ENCODE results near the gene SYT9.

Gene SYT9

DNA sequence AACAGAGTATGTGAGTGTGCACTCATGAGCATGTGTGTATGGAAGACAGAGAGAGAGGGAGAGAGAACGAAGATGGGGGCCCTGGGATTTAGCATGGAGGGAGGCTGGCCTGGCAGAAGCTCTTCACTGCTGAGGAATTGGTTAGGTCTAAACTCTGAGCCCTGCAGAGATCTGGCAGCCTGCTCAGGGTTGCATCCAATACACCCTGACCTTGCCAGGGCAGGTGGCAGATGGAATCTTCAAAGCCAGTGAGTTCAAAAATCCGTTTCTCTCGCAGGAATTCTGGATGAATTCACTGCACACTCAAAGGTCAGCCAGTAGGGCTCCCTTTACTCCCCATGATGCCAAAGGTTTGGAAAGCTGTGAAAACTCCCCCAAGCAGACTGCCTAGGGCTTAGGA lies 172.2 kb downstream of the SYT9 start:
- DNase-seq (ENCODE audit: low spot score) = no peak

DNA sequence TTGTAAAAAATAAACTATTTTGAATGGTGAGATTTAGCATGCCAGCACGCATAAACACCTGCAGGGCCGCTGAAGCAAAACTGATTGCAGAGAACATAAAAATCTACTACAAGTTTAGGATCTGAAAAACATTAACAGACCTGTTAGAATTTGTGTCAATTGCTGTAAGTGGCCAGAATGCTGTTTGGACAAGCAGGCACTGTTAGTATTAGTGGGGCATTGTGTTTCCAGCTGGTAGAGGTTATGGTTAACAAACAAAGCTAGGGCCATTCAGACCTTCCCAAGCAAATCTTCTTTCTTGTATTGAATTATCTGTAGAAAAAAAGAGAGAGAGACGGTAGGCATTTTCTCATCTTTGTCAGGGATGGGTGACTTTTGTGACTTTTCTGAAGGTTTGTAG lies 176.0 kb downstream of the SYT9 start:
- DNase-seq (ENCODE audit: low spot score) = no peak

DNA sequence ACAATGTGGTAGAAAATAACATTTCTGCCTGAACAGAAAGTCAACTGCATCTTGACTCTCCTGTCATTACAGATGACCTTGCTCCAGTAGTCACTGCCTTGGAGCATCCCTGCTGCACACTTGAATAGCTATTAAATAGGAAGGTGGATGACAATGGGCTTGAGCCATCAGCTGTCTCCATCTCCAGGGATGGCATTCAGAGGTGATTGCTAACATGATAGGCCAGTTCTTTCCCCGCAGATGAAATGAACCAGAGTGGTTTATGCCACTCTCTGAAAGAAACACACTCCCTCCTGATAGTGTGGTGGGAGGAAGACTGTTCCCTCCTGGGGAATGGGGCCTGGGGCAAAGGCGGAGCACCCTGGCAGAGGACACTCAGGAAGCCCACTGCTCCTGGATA lies 176.5 kb downstream of the SYT9 start:
- no peak for DNase-seq (ENCODE audit: low spot score)

DNA sequence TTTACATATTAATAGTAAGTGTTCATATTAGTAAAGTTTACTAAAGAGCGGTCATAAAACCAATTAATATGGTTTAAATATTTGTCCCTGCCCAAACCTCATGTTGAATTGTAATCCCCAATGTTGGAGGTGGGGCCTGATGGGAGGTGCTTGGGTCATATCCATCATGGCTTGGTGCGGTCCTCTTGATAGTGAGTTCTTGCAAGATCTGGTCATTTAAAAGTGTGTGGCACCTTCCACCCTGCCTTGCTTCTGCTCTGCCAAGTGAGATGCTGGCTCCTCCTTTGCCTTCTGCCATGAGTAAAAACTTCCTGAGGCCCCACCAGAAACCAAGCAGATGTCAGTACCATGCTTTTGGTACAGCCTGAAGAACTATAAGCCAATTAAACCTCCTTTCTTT lies 178.8 kb downstream of the SYT9 start:
- no peak for DNase-seq (ENCODE audit: low spot score)

DNA sequence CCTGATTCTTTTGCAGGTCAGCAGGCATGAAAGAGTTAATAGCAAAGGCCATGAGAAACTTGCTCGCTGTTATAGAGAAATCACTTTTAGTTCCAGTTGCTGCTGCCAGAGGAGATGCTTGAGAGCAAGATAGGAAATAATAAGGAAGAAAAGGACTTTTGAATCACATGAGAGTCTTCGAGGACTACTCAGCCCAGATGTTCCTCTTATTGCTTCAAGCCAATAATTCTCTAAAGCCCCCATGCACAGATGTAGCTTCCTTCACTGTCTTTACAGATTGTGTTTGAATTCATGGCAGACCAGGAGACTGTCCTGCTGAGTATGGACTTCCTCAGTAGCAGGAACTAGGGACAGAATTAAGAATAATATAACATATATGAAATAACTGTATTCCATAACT lies 183.5 kb downstream of the SYT9 start:
- no peak for DNase-seq (ENCODE audit: low spot score)

DNA sequence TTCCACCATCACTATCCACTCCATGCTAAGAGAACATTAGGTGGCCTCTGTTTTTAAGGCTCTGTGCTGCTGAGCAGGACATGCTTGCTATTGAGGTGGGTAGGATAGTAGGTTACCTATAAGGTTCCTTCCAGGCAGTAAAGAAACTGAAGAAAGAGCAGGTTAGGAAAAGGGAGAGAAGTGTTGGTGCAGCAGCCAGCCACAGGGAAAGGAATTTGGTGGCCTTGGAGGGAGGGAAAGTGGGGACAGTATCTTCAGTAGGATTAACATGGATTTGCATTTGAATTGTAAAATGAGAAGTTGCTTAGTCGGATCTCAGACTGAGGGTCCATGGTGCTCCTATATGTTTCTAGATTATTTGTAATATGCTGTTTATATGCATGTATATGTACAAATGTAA lies 184.4 kb downstream of the SYT9 start:
- DNase-seq (ENCODE audit: low spot score) = no peak

DNA sequence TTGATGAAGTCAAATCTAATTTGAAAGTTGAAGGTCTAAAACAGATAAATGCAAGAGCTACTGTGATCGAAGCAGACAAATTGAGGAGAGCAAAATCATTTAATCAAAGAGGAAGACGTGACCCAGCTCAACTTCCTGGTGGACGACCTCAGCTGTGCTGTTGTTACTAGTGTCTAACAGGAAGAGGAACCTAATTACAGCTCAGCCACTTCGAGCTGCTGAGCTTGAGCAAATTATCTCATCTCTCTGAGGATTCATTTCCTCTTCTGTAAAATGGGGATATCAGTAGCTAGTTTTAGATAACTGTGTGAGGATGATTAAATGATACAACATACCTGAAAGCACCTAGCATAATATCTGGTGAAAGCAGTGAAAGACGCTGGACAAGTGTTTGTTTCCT lies 185.0 kb downstream of the SYT9 start:
- DNase-seq (ENCODE audit: low spot score) = peak; percentile 40

DNA sequence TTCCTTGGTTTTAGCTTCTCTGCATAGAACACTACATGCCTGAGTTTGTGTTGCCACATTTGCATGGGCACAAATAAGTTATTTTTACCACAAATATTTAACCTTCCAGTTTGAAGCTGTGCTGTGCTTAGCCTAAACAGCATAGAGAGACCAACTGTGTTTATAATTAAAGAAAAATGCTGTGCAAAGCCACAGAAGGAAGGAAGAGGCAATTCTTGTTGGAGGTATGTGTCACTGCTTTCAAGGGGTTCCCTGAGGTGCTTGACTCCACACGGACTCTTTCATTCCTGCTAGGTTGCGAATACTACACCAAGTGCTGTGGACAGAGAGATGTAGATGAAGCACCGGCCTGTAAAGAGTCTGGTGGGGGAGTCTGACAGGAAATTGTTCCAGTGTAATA lies 186.0 kb downstream of the SYT9 start:
- DNase-seq (ENCODE audit: low spot score) = no peak

DNA sequence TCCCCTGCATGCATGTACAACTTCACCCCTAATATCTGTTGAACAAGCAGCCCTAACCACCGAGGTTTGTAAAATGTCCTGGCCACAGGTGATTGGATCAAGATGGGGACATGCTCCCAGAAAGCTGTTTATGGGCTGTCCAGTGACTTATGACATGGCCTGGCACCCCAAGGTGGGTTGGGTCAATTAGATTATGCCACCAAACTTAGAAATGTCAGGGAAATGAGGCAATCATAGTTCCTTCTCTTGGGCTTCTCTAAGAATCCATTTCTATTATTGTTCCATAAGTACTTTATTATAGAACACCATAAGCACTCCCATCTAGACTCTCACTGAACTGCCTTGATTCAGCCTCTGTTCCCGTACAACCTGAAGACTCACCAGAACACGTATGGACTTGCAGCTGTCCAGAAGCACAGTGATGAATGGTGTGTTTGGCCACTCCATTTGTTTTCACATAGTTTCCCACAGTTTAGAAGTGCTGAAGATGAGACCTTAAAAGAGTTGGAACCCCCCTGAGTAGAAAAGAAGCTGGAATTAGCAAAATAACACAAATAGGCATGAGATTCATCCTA lies 188.1 kb downstream of the SYT9 start:
- no peak for DNase-seq (ENCODE audit: low spot score)

DNA sequence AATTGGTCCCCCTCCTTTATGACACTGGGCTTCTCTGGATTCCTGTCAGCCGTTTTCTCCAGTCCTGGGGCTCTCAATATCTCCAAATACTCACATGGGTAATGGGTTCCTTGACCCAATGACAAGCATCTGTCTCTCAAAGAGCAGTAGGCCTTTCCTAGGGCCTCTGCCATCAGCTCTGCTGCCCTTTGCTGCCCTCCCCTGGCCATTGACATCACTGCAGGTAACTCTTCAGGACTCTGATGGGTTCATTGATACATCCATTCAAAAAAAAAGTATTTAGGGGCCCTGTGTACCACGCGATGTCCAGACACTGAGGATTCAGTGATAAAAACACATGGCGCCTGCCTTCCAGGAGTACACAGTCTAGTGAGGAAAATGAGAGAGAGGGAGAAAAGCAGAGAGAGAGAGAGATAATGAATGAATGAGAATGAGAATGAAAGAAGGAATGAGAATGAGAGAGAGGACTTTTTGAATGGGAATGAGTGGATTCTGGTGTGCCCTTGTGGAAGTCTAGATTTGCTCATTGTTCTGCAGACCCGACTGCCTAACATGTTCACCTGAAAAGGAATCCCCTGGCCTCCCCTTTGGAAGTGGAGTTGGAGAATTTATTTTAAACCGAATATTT lies 191.0 kb downstream of the SYT9 start:
- peak; percentile 83 for DNase-seq (ENCODE audit: low spot score)

DNA sequence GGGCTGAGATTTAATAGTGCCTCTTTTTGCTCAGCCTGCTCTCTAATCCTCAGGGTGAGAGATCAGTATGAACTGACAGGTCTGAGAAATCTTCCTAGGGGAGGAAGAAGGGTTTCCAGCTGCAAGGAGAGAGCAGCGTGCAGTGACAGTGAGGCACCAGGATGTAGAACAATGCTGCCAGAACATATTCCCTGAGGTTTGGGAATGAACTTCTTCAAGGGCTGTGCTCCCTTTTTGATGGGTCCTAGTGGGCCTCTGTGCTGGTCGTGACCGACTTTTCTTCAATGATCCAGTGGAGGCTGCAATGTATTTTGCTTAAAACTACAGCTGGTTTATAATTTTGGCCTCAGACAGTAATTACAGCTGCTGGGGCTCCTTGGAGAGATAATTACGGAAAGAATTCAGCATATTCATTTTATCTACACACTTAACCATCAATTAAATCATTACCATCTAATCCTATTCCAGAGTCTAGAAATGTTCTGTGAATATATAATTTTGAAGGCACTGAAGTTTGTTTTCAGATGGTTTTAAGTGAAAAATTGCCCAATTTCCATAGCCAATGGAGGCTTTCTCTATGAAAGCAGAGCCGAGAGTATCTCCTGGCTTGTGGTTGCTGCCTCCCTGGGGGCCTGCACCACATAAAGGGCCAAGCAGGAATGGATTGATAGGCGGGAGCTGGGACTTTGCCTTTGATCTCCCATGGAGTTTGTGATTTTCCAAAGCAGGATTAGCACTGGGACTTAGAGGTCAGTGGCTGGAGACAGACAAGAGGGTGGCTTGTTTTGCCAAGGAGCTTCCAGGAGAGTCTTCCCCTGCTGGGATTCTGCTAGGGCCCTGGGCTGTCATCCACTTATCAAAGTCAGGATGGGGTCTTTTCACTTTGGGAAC lies 192.6 kb downstream of the SYT9 start:
- no peak for DNase-seq (ENCODE audit: low spot score)

DNA sequence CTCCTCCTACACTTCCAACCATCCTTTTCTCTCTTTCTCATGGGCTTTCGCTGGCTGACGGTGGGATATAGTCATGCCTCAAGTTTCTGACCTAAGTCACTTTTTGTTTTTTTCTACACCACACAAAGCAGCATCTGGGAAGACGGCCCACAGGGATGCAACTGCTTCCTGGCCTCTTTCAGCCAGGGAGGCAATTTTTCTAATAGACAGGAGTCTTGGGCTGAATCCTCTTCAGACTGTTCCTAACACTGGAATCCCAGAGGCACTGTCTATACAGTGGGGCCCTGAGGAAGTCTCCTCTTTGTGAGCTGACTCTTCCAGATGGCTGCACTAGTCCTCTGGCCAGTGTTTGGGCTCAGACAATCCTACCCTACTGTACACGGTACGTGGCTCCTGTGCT lies 193.9 kb downstream of the SYT9 start:
- no peak for DNase-seq (ENCODE audit: low spot score)

DNA sequence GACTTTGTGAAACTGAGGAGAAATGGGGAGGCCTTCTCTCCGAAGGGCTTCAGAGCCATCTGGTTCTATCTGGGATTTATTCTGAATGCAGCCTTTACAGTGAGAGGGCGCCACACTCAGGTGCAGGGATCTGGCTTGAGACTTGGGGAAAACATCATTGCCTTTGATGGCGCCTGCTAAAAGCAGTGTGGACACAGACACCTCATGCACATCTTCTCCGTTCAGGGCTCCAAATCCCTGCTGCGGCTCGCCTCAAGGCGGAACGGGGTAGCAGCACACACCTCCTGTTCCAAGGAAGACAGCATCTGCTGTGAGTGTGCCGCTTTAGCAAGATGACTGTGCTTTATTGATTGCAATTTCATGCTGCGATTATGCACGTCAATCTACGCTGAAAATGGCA lies 196.5 kb downstream of the SYT9 start:
- peak; percentile 16 for DNase-seq (ENCODE audit: low spot score)

DNA sequence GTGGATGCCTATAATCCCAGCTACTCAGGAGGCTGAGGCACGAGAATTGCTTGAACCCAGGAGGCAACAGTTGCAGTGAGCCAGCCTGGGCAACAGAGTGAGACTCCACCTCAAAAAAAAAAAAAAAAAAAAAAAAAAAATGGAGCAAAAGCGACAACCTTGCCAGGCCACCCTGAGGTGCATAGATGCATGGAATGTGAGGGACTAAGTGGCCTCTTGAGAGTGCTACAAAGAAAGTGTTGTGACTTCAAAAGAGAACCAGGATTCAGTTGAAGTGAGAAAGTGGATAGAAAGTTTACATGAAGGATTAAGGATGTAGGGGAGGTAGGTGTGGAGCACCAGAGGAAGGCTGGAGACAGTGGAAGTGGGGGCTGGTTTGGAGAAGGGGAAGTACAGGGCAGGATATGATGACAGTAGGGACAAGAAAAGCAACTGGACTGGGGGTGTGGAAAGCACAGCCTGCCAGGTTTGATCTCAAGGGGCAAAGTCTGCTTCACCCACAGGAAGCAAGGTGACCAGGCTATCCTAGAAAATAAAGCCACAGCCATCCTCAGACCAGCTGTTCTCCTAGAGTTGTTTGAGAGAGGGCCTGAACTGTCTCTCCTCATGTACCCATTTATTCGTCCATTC lies 197.6 kb downstream of the SYT9 start:
- peak; percentile 28 for DNase-seq (ENCODE audit: low spot score)

DNA sequence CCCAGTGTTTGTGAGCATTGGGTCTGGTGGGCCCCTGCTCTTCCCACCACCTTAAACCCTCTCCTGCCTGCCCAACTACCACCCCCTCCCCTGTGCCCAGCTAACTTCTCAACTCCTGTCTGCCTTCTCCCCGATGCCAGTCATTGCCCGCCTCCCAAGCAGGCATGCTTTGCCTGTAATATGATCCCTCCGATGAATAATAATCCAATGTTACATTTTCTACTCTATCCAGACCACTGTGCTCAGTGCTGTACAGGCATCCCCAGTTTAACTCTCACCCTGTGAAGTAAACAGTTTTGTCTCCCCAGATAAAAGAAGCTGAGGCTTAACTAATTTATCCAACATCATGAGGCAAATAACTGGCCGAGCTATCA lies 198.1 kb downstream of the SYT9 start:
- DNase-seq (ENCODE audit: low spot score) = no peak

DNA sequence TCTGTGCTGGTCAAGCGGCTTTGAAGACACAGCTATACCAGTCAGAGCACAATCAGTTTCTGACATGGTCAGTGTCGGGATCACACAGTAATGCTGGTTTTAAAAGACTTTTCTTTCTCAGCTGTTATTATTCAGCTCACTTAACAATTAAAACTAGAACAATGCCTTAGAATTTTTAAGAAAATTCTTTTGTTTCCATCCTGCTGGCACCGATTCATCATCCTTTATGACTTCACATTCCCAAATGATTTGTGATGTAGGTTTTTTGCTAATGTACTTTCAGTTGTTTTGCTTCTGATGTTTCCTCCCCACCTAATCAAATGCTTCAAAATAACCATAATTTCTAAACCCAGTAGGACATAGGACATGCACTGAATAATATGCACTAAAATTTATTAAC lies 199.1 kb downstream of the SYT9 start:
- DNase-seq (ENCODE audit: low spot score) = no peak

DNA sequence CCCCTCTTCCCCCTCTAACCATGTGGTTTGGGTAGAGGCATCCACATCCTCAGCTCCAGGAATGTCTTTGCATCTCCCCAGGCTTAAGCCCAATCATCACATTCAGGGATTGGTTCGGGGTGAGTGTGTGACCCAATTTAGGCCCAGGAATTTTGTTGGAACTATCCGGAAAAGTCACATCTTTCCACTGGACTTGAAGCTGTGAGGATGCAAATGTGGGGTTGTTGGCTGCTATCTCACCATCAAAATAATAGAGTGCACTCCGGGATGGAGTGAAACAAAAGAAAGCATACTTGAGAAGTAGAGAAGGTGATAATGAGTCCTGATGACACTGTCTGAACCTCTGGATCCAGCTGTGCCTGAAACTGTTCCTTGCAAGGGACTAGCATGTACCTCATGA lies 199.8 kb downstream of the SYT9 start:
- no peak for DNase-seq (ENCODE audit: low spot score)

DNA sequence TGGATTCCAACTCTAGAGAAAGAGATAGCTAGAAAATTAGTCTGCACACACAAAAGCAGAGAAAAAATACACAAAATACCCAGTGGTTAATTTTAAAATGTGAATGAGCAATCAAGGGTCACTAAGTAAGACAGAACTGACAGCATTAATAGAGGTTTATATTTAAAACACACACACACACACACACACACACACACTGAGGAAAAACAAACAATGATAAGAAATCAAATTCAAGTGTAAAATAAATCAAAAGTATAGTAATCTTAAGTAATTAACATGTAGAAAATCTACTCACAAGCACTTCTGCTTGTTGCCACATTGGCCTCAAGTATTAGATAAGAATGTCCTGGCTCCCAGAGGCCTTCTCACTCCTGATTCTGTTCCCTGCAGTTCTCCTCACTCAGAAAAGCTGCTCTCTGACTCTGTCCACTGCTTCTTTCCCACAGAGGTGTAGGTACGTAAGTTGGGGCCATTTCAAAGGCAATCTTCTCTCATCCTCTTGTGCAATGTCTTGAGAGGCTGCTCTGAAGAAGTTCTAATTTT lies 200.3 kb downstream of the SYT9 start:
- no peak for DNase-seq (ENCODE audit: low spot score)

DNA sequence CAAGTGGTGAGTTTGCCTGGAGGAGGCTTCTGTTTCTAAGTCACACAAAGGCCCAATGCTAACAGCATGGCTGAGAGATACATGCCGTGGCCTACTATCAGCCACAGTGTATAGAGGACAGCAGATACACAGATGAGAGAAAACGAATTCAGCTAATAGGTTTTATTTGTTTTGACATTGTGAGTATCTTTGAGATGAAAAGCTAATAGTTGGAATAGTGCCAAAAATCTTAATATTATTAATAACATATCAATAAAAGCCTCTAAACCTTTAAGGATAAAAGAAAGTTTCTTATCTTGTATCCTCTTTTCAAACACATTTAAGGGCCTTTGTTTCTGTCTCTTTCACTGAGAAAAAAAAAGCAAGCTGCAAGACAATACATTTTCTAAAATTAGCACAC lies 203.2 kb downstream of the SYT9 start:
- no peak for DNase-seq (ENCODE audit: low spot score)

DNA sequence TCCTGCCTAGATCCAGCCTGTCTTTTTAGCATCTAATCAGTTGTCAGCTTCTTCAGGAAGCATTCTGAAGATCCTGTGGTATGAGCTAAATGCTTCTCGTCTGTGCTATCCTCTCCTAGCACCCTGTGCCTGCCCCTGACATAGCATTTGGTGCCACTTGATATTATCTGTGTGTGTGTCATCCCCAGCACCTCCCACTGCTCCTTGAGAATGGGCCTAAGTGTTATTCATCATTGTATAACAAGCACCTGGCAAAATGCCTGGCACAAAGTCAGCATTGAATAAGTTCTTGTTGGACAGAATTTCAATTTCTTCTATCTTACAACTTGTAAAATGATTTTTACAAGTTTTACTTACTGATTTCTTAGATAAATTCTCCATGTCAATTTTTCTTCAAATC lies 205.5 kb downstream of the SYT9 start:
- DNase-seq (ENCODE audit: low spot score) = peak; percentile 22

DNA sequence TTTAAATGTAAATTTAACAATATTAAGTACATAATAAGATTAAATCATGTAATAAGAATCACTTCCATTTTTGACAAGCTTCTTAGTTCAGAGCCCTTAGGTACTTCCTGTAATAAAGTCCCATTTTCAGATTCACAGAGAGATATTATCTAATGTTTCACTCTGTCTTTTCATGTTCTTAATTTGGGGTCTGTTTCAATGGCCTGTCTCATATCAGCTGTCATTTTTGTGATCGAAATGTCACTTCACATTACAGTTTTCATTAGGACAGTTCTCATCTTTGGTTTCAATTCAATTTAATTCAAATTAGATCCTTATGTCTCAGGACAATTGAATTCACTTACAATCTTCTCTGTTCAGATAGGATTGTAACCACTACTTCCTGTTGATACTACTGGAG lies 211.0 kb downstream of the SYT9 start:
- no peak for DNase-seq (ENCODE audit: low spot score)

DNA sequence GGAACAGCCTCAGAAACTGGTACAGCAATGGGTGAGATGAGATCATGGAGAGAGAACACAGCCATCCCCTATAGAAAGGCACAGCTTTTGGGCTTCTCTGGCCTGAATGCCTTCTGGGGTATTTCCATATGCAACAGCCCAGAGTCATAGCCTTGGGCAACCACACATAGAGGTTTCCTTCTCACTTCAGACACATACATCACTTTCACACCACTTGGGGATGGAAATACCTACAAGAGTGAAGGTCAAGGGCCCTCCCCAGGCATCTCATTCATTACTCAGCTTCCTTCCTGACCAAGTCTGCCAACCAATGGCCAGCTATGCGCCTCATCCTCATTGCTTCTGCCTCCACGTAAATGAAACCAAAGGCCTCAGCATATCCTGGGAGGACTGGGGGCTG lies 215.9 kb downstream of the SYT9 start:
- no peak for DNase-seq (ENCODE audit: low spot score)

DNA sequence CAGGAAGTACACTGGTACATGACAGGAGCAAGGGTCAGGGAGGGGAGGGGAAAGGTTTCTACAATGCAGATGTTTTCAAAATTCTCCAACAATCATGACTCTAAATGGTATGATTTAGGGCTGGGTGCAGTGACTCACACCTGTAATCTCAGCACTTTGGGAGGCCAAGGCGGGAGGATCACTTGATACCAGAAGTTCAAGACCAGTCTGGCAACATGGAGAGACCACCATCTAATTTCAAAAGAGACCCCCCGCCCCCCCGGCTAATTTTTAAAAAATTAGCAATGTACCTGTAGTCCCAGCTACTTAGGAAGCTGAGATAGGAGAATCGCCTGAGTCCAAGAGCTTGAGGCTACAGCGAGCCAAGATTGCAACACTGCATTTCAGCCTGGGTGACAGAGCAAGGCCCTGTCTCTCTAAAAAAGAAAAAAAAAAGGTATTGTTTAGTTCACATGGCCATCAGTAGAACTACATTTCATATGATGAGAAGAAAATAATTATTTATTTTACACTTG lies 217.7 kb downstream of the SYT9 start:
- no peak for DNase-seq (ENCODE audit: low spot score)

Data from Ammon's horn (tissue), 1 donor.